H7 (cell line): ENCODE results near the gene LRRN4. TPM values are rescaled to one million over a fixed set of nuclear protein-coding genes. Genes with fewer than 3 reads are reported as not detected.
A peak's percentile ranks its signal among the peaks of the same experiment; 100 is the strongest.
"Not testable (repeated sequence)": the region's sequence is repeated elsewhere in the genome, so short reads cannot be mapped to it uniquely, and the experiment has no call there.

Source experiments
- DNase-seq: peaks from one replicate; pipeline ENCODE4 v3.0.0; 2012
- H3K27me3 ChIP-seq: 2 replicates; pipeline ENCODE4 v1.6.0; 2011; ENCODE audit warnings: mild to moderate bottlenecking, low read length; ENCODE audit not compliant: control insufficient read depth, insufficient read depth
- H3K36me3 ChIP-seq: replicated peaks from 2 replicates; pipeline ENCODE4 v1.5.1; 2011; ENCODE audit warnings: low read length; ENCODE audit not compliant: control insufficient read depth, insufficient read depth
- H3K4me3 ChIP-seq: 2 replicates; pipeline ENCODE4 v1.5.1; 2011; ENCODE audit warnings: low read depth, mild to moderate bottlenecking, control low read depth, low read length, moderate library complexity; ENCODE audit not compliant: insufficient read depth
- total RNA-seq: library from RNA; depleted of rRNA; stranded (reverse); fragments of >200 nt; shearing (Covaris generic); gene quantifications from 2 replicates; pipeline ENCODE4 v1.2.3, GENCODE V29; 2014

The LRRN4 gene
- total RNA-seq, 1 experiment from 2014 or later: 0.76 TPM

GRCh38 chr20:6074784-6075183 lies 20.9 kb upstream of the LRRN4 start:
- Histone ChIP-seq H3K27me3 (no peaks in the 10 kb centered on the region), H3K36me3 (peaks cover 1% of the 10 kb centered on the region; the same call in 1 of the 2 replicates), H3K4me3 (no peak overlapping the region)
- no peak for DNase-seq

- DNase-seq: peak; percentile 37
- peaks cover 1% of the 10 kb centered on the region; the same call in 1 of the 2 replicates for H3K36me3 ChIP-seq
- no peaks in the 10 kb centered on the region for H3K27me3 ChIP-seq
- H3K4me3 ChIP-seq: no peak overlapping the region
Measured at GRCh38 chr20:6074145-6074561, 20.3 kb upstream of the LRRN4 start.

- Histone ChIP-seq H3K36me3 (no peaks in the 10 kb centered on the region), H3K4me3 (no peak overlapping the region), H3K27me3 (no peaks in the 10 kb centered on the region)
- no peak for DNase-seq
Measured at GRCh38 chr20:6070829-6071695, 17.2 kb upstream of the LRRN4 start.

DNA sequence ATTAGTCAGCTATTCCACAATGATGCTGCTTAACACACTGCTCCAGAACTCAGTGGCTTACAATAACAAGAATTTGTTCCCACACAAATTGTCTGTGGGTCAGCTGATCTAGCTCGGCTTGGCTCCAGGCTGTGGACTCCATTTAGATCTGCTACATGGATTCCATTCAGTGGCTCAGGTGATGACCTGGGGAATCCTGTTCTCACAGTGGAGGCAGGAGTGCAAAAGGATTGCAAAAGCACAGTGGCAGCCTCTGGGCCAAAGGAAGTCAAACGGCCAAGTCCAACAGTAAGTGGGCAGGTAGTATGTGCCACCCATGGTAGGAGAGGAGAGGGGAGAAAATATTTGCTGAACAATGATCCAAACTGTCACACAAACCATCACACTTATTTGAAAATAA lies 15.8 kb upstream of the LRRN4 start:
- H3K36me3 ChIP-seq: no peaks in the 10 kb centered on the region
- no peak for DNase-seq
- H3K27me3 ChIP-seq: no peaks in the 10 kb centered on the region
- no peak overlapping the region for H3K4me3 ChIP-seq

GRCh38 chr20:6067763-6068318 lies 14.0 kb upstream of the LRRN4 start:
- H3K27me3 ChIP-seq: no peaks in the 10 kb centered on the region
- H3K36me3 ChIP-seq: no peaks in the 10 kb centered on the region
- no peak overlapping the region for H3K4me3 ChIP-seq
- no peak for DNase-seq

DNA sequence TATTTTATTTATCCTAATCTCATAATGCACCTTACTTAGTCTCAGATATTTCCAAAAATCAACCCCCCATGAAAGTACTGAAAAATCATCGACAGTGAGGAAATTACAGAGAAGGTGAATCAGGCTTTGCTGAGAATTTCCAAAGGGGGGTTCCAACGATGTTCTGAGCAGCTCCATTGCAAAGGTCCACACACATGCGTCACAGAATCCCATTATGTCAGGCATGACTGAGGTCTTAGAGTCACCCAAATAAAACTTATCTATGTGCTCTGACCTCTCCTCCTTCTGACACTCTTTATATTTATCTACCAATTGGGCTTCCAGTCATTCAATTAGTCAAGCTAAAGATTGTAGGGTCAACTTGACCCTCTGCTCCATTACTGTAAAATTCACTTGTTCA lies 12.7 kb upstream of the LRRN4 start:
- Histone ChIP-seq H3K27me3 (no peaks in the 10 kb centered on the region), H3K36me3 (no peaks in the 10 kb centered on the region), H3K4me3 (no peak overlapping the region)
- DNase-seq: no peak

- no peak overlapping the region for H3K4me3 ChIP-seq
- no peak for DNase-seq
- no peaks in the 10 kb centered on the region for H3K36me3 ChIP-seq
Measured at GRCh38 chr20:6061544-6061943, 7.7 kb upstream of the LRRN4 start.

GRCh38 chr20:6060213-6060612 lies 6.4 kb upstream of the LRRN4 start:
- no peaks in the 10 kb centered on the region for H3K27me3 ChIP-seq
- no peaks in the 10 kb centered on the region for H3K36me3 ChIP-seq
- H3K4me3 ChIP-seq: no peak overlapping the region
- DNase-seq: no peak

More at GRCh38 chr20:6061544-6061943, 7.7 kb upstream of the LRRN4 start:
- no peaks in the 10 kb centered on the region for H3K27me3 ChIP-seq

GRCh38 chr20:6058684-6059295 lies 4.9 kb upstream of the LRRN4 start:
- DNase-seq: no peak

DNA sequence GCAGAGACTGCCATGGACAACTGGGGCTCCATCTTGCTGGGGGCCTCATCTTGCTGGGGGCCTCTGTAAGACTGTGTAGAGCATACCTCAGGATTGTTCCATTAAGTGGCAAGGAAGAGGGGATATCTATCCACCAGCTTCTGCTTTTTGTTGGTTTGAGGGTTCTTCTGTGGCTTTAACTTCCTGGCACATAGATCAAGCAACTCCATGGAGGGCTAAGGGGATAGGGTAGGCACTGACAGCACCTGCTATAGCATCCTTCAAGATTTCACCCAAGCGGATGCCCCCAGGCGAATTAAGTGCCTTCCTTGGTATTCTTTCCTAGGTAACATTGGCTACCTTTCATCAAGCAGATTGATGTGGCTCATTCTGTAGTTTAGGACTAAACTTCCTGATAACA lies 3.8 kb upstream of the LRRN4 start:
- Histone ChIP-seq H3K4me3 (no peak overlapping the region), H3K36me3 (no peaks in the 10 kb centered on the region), H3K27me3 (peaks cover 13% of the 10 kb centered on the region)
- no peak for DNase-seq

More at GRCh38 chr20:6058684-6059295, 4.9 kb upstream of the LRRN4 start:
- Histone ChIP-seq H3K36me3 (no peaks in the 10 kb centered on the region), H3K27me3 (peaks cover 2% of the 10 kb centered on the region; the same call in 1 of the 2 replicates), H3K4me3 (no peak overlapping the region)

DNA sequence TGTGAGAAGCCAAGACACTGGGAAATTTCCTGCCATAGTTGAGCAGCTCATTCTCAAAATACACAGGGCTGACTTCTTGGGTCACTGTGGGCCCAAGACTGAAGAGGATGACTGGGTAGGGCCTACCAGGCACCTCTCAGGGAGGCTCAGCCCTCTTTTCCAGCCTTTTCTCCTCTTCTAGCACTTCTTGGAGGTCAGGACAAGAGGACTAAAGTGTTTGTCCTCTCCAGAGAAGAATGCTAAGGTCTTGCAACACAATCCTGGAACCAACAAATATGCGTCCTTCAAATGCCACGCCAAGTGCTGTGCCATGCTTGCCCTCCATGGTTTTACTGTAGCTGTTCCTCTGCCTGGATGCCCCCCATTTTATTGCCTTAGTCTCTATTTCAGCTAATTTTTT lies 3.3 kb upstream of the LRRN4 start:
- Histone ChIP-seq H3K4me3 (no peak overlapping the region), H3K27me3 (peaks cover 18% of the 10 kb centered on the region), H3K36me3 (no peaks in the 10 kb centered on the region)
- DNase-seq: no peak

GRCh38 chr20:6055981-6056569 lies 2.2 kb upstream of the LRRN4 start:
- DNase-seq: peak; percentile 42
- H3K4me3 ChIP-seq: no peak overlapping the region
- H3K36me3 ChIP-seq: no peaks in the 10 kb centered on the region
- H3K27me3 ChIP-seq: peaks cover 29% of the 10 kb centered on the region

DNA sequence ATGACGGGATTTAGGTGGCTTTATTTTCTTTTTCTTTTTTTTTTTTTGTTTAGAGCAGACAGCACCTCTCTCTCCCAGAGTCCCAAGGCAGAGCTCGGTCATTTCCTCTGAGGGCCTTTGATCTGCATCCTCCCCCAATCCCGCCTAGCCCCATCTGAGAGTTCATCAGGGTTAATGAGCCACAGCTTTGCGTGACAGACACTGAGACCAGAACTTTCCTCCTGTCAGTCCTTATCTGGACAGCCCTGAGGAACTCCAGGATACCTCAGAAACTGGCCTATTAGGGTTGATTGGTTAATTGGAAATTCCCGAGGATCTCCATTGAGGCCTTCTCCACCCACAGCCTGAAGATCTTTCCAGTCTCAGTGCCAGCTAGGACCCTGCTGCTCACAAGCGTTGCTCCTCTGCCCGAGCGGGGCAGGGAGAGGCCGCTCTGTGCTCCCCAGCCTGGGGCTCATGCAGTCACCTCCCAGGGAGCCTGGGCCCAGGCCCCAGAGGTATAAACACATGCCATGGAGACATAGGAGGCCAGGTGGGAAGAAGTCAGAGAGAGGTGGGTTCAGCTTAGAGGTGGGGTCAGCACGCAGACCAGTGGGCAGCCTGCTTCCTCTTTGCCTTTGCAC lies 1.4 kb upstream of the LRRN4 start:
- no peak overlapping the region for H3K4me3 ChIP-seq
- H3K36me3 ChIP-seq: no peaks in the 10 kb centered on the region
- H3K27me3 ChIP-seq: peaks cover 35% of the 10 kb centered on the region
- no peak for DNase-seq

- DNase-seq, H3K4me3 ChIP-seq: not testable (repeated sequence)
- H3K27me3 ChIP-seq: peaks cover 35% of the 10 kb centered on the region
Measured at GRCh38 chr20:6054689-6055051, 810 bp upstream of the LRRN4 start.

More at GRCh38 chr20:6054689-6055051, 810 bp upstream of the LRRN4 start:
- H3K36me3 ChIP-seq: not testable (repeated sequence)
